Neural cell (in vitro differentiated cells): ENCODE measurements around the gene ATP11A.

Source experiments
- CTCF ChIP-seq: fragments of 450-650 bp; IDR thresholded peaks from 2 replicates; pipeline ENCODE4 v1.5.1; 2014; ENCODE audit warnings: antibody characterized with exemption, mild to moderate bottlenecking, moderate library complexity; ENCODE audit not compliant: poor library complexity, severe bottlenecking
- EP300 ChIP-seq: fragments of 450-650 bp; conservative IDR thresholded peaks from 2 replicates; pipeline ENCODE4 v1.6.1; 2014; ENCODE audit warnings: antibody characterized with exemption, mild to moderate bottlenecking, moderate library complexity; ENCODE audit not compliant: poor library complexity, severe bottlenecking
- EZH2 ChIP-seq: fragments of 200-600, 300-800 bp; shearing (Covaris generic), sonication (generic); IDR thresholded peaks from 2 replicates; pipeline ENCODE4 v1.6.1; 2014; ENCODE audit warnings: antibody characterized with exemption, low read length, borderline replicate concordance, mild to moderate bottlenecking; ENCODE audit not compliant: insufficient read depth, poor library complexity, severe bottlenecking
- MXI1 ChIP-seq: fragments of 450-650 bp; conservative IDR thresholded peaks from 2 replicates; pipeline ENCODE4 v1.6.1; 2014; ENCODE audit warnings: antibody characterized with exemption, mild to moderate bottlenecking; ENCODE audit not compliant: poor library complexity, severe bottlenecking
- POLR2AphosphoS5 ChIP-seq: IDR thresholded peaks from 2 replicates; pipeline ENCODE4 v1.6.1; 2012
- RAD21 ChIP-seq: fragments of 450-650 bp; conservative IDR thresholded peaks from 2 replicates; pipeline ENCODE4 v1.6.1; 2014; ENCODE audit warnings: antibody characterized with exemption, mild to moderate bottlenecking, moderate library complexity

GRCh38 chr13:112792511-112792910 is 102.7 kb downstream of the ATP11A start:
- TF ChIP-seq CTCF, result no peak
- no peak for TF ChIP-seq RAD21
- TF ChIP-seq POLR2AphosphoS5, result no peak
- no peak for TF ChIP-seq EP300
- no peak for TF ChIP-seq EZH2
- no peak for TF ChIP-seq MXI1
